Astrocyte (in vitro differentiated cells and primary cell): Measurements from ENCODE around the gene ZNF222. TPM values are rescaled to one million over a fixed set of nuclear protein-coding genes. Genes with fewer than 3 reads are reported as not detected.

Experiments
- DNase-seq: peaks from one replicate; pipeline ENCODE4 v3.0.0-alpha.2; 2010; ENCODE audit warnings: low read depth
- FAIRE-seq: peaks from 2 replicates; lab custom pipeline; 2011; peaks lifted over from hg19 to GRCh38; lab: Jason Lieb, UNC
- H2AFZ ChIP-seq: 2 replicates; pipeline ENCODE4 v1.6.0; 2012; ENCODE audit warnings: low read depth, low read length, inconsistent platforms
- H3K27ac ChIP-seq: 2 replicates; pipeline ENCODE4 v1.5.1; 2011; ENCODE audit warnings: low read depth, low read length, inconsistent platforms
- H3K27me3 ChIP-seq: 2 replicates; pipeline ENCODE4 v1.6.0; 2011; ENCODE audit warnings: low read length, inconsistent platforms; ENCODE audit not compliant: insufficient read depth
- H3K36me3 ChIP-seq: 2 replicates; pipeline ENCODE4 v1.5.1; 2011; ENCODE audit warnings: low read length, inconsistent platforms; ENCODE audit not compliant: insufficient read depth
- H3K4me1 ChIP-seq: 2 replicates; pipeline ENCODE4 v1.5.1; 2011; ENCODE audit warnings: low read length, inconsistent platforms; ENCODE audit not compliant: insufficient read depth
- H3K4me2 ChIP-seq: 2 replicates; pipeline ENCODE4 v1.6.0; 2012; ENCODE audit warnings: low read length, inconsistent platforms
- H3K4me3 ChIP-seq: 2 replicates; pipeline ENCODE4 v1.5.1; 2011; ENCODE audit warnings: low read depth, mild to moderate bottlenecking, low read length, inconsistent platforms; ENCODE audit not compliant: insufficient read depth
- H3K79me2 ChIP-seq: 2 replicates; pipeline ENCODE4 v1.6.0; 2012; ENCODE audit warnings: mild to moderate bottlenecking, low read length, inconsistent platforms; ENCODE audit not compliant: insufficient read depth
- H3K9ac ChIP-seq: 2 replicates; pipeline ENCODE4 v1.6.0; 2012; ENCODE audit warnings: mild to moderate bottlenecking, low read length, inconsistent platforms
- H3K9me3 ChIP-seq: 2 replicates; pipeline ENCODE4 v1.5.1; 2012; ENCODE audit warnings: low read depth, mild to moderate bottlenecking, low read length, inconsistent platforms; ENCODE audit not compliant: insufficient read depth
- H4K20me1 ChIP-seq: 2 replicates; pipeline ENCODE4 v1.6.0; 2012; ENCODE audit warnings: low read length, inconsistent platforms; ENCODE audit not compliant: insufficient read depth
- H3K27ac Mint-ChIP-seq: one replicate; pipeline ENCODE4 v1.8.0; 2021; ENCODE audit warnings: mild to moderate bottlenecking, mixed read lengths; ENCODE audit not compliant: unreplicated experiment
- H3K27me3 Mint-ChIP-seq: one replicate; pipeline ENCODE4 v1.8.0; 2021; ENCODE audit warnings: low read depth, mixed read lengths; ENCODE audit not compliant: unreplicated experiment
- H3K36me3 Mint-ChIP-seq: one replicate; pipeline ENCODE4 v1.8.0; 2021; ENCODE audit warnings: low read depth, mixed read lengths; ENCODE audit not compliant: unreplicated experiment
- H3K4me1 Mint-ChIP-seq: one replicate; pipeline ENCODE4 v1.8.0; 2021; ENCODE audit warnings: low read depth, mixed read lengths; ENCODE audit not compliant: unreplicated experiment
- H3K4me3 Mint-ChIP-seq: one replicate; pipeline ENCODE4 v1.8.0; 2021; ENCODE audit warnings: mild to moderate bottlenecking, moderate library complexity, mixed read lengths; ENCODE audit not compliant: unreplicated experiment
- H3K9me3 Mint-ChIP-seq: one replicate; pipeline ENCODE4 v1.8.0; 2021; ENCODE audit warnings: mild to moderate bottlenecking, mixed read lengths; ENCODE audit not compliant: unreplicated experiment
- CTCF ChIP-seq: IDR thresholded peaks from 2 replicates; pipeline ENCODE4 v1.5.1; 2011; ENCODE audit warnings: low read depth, mild to moderate bottlenecking, inconsistent platforms, low read length, moderate library complexity; ENCODE audit not compliant: insufficient read depth
- EZH2 ChIP-seq: IDR thresholded peaks from 2 replicates; pipeline ENCODE4 v1.6.1; 2012; ENCODE audit warnings: mild to moderate bottlenecking, low read length, inconsistent platforms; ENCODE audit not compliant: insufficient read depth
- total RNA-seq: library from RNA; stranded (reverse); gene quantifications from 2 replicates; pipeline ENCODE4 v1.2.1, GENCODE V29; 2021

ZNF222 gene
- total RNA-seq, 1 donor from 2014 or later: 5.5 TPM

GRCh38 chr19:43997631-43998290 is 27.4 kb upstream of the ZNF222 start:
- Mint-ChIP-seq H3K4me3 (no peak overlapping the region), H3K36me3 (peaks cover 26% of the 10 kb centered on the region), H3K9me3 (peaks cover 4% of the 10 kb centered on the region), H3K27ac (no peak overlapping the region), H3K4me1 (no peaks in the 10 kb centered on the region), H3K27me3 (no peaks in the 10 kb centered on the region)
- Histone ChIP-seq H3K79me2 (no peaks in the 10 kb centered on the region), H3K4me2 (no peak overlapping the region), H4K20me1 (no peaks in the 10 kb centered on the region), H3K27me3 (no peaks in the 10 kb centered on the region), H3K4me1 (no peaks in the 10 kb centered on the region), H3K4me3 (no peak overlapping the region), H3K9me3 (peaks cover 20% of the 10 kb centered on the region), H2AFZ (no peak overlapping the region), H3K27ac (no peak overlapping the region), H3K9ac (no peak overlapping the region), H3K36me3 (peaks cover 27% of the 10 kb centered on the region)
- DNase-seq: peak; percentile 46
- TF ChIP-seq EZH2 (no peak), CTCF (no peak)
- no peak for FAIRE-seq

GRCh38 chr19:44002212-44002565 is 23.0 kb upstream of the ZNF222 start:
- Mint-ChIP-seq H3K9me3 (peaks cover 5% of the 10 kb centered on the region), H3K4me3 (peak overlapping the region; percentile 100), H3K36me3 (peaks cover 13% of the 10 kb centered on the region), H3K4me1 (peaks cover 5% of the 10 kb centered on the region), H3K27ac (peak overlapping the region; percentile 76), H3K27me3 (no peaks in the 10 kb centered on the region)
- Histone ChIP-seq H2AFZ (peak overlapping the region; percentile 95), H3K27me3 (no peaks in the 10 kb centered on the region), H3K79me2 (peaks cover 16% of the 10 kb centered on the region), H3K4me3 (peak overlapping the region; percentile 88), H3K4me1 (peaks cover 8% of the 10 kb centered on the region), H3K36me3 (no peaks in the 10 kb centered on the region), H3K9me3 (peaks cover 6% of the 10 kb centered on the region), H3K4me2 (peak overlapping the region; percentile 95), H4K20me1 (no peaks in the 10 kb centered on the region), H3K9ac (peak overlapping the region; percentile 83), H3K27ac (peak overlapping the region; percentile 78)
- FAIRE-seq (no peak), DNase-seq (peak; percentile 11)
- TF ChIP-seq CTCF (no peak), EZH2 (no peak)
